GM21423 (cell line): ENCODE data around the gene AGBL4.
"Not testable (repeated sequence)": the region's sequence is repeated elsewhere in the genome, so short reads cannot be mapped to it uniquely, and the experiment has no call there.

Source experiments
- ATAC-seq: cut with Tn5 transposase; IDR thresholded peaks from one replicate; pipeline ENCODE4 v1.9.1; 2021; ENCODE audit warnings: mild to moderate bottlenecking, moderate library complexity; ENCODE audit not compliant: unreplicated experiment

AGBL4 gene

DNA sequence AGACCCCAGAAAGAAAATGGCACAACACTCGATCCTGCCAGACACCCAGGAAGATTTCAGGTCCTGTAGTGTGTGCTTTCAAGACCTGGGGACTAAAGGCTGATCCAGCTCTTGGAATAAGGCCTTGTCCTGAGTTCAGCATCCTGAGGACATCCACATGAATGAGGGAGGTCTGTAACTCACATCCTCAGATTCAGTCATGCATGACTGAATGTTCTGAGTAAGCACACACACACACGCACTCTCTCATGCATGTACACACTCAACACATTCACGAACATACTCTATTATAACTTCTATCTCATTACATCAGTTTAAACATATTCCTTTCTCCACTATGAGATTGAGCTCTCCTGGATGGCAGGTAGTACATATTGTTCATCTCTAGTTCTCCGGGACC is 973.7 kb downstream of the AGBL4 start:
- ATAC-seq, result no peak

DNA sequence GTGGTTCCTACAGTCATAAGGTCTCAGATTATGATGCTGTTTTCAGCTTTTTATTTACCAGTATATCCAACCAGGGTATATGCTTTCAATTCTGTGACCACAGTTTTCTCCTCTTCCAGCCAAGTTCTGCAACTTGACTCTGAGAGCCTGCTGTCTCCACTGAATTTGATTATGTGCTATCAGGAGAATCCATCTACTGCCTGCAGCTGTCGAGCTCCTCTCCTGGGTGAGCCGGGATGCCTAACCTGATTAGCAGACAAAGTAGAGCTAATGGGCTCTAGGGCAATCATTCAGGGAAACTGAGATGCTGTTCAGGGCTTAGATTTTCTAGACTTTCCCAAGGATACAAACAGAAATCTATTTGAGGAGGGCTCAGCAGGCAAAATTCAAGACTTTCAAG is 975.6 kb downstream of the AGBL4 start:
- no peak for ATAC-seq

DNA sequence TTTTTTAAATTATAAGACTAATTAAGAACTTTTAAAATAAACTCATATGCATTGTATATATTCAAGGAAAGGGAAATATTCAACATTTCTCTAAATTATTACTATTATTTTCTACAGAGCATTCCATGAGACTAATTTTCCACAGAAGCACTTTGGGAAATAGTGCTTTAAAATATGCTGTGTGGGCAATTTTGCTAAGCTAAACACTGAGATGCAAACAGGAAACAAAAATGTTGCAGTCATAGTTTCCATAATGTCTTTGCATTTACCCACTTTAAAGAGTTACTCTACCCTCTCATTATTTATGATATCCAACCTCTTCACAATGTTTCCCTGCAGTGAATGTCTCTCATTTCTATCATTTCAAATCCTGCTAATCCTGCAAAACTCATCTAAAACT is 977.4 kb downstream of the AGBL4 start:
- ATAC-seq, result no peak

DNA sequence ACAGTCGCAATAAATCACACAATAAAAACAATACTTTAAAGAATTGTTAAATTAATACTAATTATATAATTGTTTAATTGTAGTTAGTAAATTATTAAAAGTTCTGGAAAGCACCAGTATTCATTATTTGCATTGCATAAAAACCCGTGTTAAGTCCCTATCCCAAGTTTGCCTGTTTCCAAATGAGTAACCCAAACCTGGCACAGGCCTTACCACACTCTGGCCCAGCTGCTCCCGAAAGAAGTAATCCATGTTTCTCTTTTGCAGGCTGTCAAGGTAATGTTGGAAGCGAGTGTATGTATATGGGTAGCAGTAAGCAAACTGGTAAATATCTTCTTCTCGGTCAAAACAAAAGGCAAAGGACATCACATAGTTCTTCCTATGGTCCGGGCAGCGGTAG is 978.4 kb downstream of the AGBL4 start:
- ATAC-seq, result no peak

DNA sequence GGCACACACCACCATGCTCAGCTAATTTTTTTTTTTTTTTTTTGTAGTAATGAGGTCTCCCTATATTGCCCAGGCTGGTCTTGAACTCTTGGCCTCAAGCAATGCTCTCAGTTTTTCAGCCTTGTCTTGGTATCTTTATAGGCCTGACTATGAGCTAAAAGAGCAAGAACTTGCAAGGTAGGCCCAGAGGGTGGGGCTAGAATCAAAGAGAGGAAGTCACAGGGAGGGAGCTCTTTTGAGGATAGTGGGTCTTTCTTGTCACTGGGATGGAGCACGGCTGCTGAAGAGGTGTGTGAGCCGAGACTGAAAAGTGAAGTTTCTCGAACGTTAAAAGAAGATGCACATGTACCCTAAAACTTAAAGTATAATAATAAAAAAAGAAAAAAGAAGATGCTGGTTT is 987.1 kb downstream of the AGBL4 start:
- no peak for ATAC-seq

DNA sequence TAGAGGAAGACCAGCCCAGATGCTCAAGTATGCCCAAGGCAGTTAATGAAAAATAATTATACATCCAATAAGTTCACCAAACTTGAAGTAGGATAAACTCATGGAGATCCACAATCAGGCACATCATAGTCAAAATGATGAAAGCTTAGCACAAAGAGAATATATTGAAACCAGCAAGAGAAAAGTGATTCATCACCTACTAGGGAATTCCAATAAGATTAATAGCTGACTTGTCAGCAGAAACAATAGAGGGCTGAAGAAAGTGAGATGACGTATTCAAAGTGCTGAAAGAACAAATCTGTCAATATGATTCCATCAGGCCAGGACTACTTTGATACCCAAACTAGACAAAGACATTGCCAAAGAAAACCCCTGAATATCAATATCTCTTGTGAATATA is 995.4 kb downstream of the AGBL4 start:
- no peak for ATAC-seq

DNA sequence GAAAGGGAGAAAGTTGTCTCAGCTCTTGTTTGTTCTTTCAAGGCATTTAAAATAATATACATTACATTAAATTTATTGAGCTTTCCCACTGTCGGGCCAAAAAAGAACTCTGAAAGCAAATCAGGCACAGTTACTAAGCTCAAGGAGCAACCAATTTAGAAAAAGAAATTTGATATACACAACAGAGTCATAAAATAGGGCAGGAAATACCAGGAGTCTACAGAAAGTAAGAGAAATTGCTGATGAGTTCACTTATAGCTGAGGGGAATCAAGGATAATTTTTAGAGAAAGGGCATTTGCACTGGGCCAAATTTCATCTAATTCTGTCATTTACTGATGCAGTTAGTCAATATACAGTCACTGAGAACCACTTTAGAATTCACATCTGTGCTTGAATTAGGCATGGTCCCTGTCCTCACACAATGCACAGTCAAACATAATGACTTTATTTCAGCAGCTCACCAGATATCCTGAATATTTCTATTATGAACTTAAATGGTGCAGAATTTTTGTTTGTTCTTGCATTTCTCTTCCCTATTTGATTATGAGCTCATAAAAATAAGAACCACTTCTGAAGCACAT is 997.4 kb downstream of the AGBL4 start:
- no peak for ATAC-seq

DNA sequence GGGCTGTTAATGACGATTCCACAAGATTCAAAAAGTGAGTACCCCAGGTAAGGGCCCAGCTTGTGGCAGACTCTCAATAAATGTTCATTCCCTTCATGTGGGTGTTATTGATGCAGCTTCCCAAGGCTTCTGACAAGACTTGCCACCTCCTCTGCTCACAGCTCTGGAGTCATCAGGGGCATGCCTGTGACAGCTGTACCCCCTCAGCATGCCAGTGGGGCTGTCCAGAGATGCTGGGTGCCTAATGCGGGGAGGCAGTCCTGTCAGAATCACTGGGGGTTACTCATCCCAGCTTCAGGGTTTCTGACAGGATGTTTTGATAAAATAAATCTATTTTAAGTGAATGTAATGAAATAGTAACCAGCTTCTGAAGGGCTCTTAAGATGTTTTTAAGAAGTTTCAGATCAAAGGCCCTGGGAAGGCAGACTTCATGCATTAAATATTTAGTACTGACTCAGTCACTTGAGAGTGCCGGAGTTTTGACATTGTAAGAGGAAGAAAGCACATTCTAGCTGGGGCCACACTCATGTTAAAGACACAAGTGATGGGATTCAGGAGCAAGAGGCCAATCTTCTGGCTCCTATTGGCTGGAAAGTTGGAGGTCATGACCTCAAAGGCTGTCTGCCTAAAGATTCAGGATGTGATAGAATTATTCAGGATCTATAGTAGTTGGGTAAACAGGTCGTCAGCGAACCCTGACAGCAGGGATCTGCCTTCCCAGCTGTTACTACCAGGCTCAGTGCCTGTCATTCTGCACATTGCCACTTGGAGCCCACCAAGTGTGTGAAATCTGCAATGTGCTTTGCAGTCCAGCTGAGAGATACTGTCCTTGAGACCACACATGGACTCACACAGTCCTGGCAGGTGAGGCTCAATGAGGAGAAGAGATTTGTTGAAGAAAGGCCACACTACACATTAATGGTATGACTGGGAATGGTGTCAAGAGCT is 1007.5 kb downstream of the AGBL4 start:
- no peak for ATAC-seq

DNA sequence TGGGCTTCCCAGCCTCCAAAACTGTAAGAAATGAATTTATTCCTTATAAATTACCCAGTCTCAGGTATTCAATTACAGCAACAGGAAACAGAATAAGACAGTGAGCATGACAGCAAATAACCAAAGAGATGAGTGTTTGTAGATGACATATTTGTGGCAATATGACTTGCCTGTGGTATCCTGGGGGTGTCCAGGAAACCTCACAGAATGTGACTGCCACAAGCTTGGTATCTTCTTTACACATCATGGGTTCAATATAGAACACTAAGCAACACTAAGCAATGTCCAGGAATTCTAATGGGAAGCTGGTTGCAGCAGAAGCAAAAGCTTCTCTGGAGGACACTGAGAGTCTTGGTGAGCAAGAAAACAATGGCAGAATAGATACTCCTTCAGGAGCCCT is 1010.7 kb downstream of the AGBL4 start:
- ATAC-seq, result no peak

DNA sequence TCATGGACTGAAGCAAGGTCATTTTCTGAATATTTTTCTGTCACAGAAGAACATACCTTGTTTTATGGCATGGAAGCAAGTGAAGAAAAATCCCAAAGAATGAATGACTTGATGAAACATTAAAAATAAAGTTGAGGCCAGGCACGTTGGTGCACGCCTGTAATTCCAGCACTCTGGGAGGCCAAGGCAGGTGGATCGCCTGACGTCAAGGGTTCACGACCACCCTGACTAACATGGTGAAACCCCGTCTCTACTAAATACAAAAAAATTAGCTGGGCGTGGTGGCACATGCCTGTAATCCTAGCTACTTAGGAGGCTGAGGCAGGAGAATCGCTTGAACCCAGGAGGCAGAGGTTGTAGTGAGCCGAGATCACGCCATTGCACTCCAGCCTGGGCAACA is 1020.8 kb downstream of the AGBL4 start:
- not testable (repeated sequence) for ATAC-seq

DNA sequence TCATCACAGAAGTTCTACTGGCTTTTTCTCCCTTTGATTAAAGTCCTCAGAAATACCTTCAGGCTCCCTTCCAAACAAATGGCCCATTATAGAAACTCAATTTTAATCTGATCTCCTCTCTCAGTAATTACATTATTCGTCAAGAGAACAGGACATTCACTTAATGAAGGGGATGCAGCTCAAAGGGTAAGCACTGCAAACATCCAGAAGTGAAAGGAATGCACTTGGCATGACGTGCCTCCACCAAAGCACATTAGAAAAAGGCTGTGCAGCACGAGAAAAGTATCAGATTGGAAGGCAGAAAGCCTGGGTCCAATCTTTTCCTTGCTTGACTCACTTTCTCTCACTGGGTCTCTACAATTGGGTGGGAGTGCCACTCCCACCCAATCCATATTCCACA is 1024.4 kb downstream of the AGBL4 start:
- no peak for ATAC-seq

DNA sequence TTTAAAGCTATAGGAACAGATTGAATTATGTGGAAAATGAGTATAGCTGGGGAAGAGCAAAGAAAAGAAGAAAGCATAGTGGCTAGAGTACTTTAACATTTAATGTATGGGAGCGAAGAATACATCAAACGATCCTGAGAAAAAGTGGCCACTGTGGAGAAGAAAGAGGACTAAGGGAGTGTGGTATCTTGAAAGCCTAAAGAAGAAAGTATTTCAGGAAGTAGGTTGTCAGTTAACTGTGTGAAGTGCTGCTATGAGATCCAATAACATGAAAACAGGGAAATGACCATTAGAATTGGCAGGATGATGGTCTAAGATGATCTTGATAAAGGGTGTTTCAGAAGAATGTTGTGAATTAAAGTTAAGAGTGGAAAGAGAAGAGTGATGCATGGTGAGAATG is 1027.4 kb downstream of the AGBL4 start:
- no peak for ATAC-seq

DNA sequence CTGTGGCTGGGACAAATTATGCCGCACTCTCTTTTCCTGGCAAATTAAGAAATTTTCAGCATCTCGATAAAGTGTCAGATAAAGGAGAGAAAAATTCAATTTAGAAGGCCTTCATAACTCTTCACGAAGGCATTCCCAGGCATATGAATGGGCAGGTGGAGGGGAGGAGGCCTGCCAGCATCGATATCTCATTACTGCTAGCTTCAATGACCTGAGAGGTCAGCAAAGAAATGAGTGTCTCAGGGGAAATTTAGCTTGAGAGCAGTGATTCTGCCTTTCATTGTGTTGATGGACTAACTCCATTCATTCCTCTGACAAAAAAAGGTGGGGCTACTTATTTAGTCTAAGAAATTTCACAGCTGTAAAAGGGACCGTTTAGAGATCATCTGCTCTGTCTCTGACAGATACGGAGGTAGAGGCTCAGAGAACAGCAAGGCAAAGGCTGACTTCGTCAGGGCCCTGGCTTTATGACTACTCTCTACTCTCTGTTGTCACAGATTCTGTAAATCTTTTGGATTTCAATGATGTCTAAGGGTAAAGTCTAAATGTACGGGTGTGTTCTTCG is 1035.0 kb downstream of the AGBL4 start:
- no peak for ATAC-seq

DNA sequence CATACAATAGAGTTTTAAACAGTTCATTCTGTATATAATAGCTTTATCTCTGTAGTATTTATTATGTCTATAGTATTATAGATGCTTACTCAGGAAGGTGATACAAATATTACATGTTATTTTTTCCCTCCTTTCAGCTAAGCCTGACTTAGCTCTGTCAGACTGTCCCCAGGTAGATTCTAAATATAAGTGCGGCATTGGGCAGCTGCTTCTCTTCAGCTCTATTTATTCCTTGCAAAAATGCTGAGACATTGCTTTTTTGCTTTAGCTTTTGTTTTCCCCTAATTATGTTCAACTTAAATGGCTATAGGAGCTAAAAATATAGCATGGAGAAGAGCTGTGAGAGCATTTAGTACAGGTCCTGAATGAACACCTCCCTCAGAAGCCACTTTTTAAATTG is 1043.8 kb downstream of the AGBL4 start:
- no peak for ATAC-seq

DNA sequence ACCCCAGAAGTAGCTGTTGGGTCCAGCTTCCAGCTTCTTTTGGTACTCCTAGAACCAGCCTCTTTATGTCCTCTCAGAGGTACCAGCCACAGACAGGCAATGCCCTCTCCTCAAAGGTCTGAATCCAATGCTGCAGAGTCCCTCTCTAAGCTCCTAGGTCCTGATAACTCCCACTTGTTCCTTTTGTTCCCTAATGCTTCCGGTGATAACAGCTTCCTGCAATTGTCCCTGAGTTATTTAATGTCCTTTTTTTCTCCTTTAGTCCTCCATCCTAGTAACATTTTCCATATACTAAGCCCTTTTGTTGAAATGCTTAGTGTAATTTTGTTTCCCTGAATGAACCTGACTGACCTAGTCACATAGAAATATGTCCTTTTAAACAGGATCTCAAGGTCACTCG is 1045.3 kb downstream of the AGBL4 start:
- no peak for ATAC-seq

DNA sequence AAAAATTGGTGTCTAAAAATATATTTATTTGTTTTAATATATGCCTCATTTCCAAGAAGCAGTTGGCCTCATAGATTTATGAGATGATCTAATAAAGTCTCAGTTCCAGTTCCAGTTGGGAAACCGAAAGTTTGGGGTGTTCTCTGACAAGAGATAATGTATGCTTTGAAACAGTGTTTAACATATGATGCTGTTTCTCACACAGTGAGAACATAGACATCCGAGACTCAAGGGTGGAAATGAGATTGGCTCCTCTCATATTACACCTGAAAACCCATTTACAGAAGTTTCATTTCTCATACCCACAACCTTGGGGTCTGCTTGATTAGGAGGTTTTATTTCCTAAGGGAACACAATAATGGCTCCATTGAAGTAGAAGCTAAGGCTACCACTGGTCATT is 1046.5 kb downstream of the AGBL4 start:
- ATAC-seq, result no peak

DNA sequence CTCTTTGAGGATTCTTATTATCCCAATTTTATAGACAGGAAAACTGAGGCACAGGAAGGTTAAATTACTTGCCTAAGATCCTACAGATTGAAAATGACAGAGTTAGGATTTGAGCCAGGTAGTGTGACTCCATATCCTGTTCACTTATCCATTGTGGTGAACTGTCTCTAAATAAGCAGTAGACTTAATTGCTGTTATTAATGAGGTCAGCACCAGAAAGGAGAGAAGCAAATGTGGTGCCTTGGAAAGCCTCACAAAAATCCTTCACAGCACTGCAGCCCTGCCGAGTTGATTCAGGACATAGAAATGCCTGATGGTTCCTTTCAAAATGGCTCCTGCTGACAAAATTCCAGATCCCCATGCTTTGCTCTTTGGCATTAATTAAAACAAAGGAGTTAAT is 1053.8 kb downstream of the AGBL4 start:
- ATAC-seq, result no peak

DNA sequence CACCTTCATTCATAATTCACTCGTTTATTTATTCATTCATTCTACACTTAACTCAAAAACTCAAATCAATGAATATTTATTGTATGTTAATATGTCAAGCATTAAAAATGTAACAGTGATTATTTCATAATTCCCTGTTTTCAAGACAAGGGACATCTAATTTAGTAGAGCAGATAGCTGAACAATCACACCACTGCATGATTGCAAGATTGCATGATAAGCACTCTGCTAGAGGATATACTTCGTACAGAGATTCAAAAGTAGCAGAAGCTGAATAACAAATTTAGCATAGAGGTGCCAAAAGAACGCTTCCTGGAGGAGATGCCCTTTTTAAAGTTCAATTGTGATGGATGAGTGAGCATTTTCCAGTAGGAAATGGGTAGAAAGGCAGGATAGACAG is 1056.4 kb downstream of the AGBL4 start:
- ATAC-seq, result no peak

DNA sequence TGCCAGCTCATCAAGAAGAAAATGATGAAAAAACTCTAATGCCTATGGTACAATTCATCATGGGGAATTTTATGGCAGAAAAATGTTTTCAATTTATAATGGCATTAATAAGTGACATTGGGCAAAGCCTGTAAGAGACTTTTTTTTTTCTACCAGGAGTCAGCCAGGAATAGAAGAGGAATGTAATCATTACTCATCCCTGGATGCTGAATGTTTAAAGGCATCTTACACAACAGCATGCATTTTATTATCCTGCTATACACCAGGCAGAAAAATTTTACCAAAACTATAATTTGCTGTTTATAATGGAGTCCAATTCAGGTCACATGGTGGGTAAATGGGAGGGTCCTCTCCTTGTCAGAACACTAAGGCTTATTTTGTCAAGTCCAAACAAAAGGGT is 1057.2 kb downstream of the AGBL4 start:
- ATAC-seq, result no peak

DNA sequence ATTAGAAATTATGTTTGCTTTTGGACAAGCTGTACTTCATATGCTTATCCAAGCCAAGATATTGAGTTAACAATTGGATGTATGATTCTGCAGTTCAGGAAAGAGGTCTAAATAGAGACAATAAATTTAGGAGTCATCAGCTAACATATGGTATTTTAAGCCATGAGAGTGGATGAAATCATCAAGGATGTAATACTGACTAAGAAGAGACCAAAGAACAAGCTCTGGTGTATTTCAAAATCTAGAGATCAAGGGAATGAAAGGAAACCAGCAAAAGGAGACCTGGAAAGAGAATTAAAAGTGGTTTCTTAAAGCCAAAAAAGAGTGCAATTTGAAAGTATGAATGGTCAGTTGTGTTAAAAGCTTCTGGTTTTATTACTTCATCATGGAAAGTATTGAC is 1063.4 kb downstream of the AGBL4 start:
- ATAC-seq, result no peak

DNA sequence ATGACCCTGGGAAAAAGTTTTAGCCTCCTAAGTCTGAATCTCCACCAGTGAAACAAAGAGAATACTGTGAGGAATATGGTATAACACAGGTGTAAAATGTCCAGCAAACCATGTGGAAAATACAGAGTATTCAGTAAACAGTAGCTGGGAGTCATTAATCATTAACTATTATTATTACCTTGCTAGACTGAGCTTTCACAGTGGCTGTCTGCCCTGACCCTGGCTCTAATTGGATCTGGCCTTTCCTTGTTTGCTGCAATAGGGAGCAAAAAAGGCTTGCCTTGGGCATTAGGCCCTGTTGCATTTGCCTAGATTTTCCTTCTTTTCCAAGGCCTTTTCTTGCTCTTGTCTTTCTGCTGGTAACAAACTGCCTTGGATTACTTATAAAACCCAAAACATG is 1068.0 kb downstream of the AGBL4 start:
- ATAC-seq, result no peak

DNA sequence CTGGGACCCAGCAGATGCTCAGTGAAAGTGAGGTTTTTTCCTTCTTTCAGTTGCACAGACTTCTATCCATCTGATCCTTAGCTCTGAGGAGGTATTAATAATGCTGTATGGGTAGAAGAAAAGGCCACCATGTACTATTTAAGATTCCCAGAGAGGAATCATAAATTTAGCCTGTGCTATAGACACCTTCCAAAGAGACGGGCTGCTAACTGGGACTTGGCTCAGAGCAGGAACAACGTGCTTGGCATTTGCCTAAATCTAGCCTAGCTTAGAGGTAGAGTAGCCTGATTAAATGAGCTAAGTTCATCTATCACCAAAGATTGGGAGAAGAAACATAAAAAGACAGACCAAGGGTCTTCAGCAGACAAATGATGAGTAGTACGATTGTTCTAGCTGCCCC is 1070.1 kb downstream of the AGBL4 start:
- no peak for ATAC-seq
